HUES6 (cell line): ENCODE measurements around the gene YJU2.
"Not testable (repeated sequence)": the region's sequence is repeated elsewhere in the genome, so short reads cannot be mapped to it uniquely, and the experiment has no call there.

Experiments used
- H3K27ac ChIP-seq: 2 replicates; pipeline ENCODE4 v1.7.0; 2013; ENCODE audit warnings: low read depth, mild to moderate bottlenecking, low read length, inconsistent platforms
- H3K27me3 ChIP-seq: 2 replicates; pipeline ENCODE4 v1.6.1; 2013; ENCODE audit warnings: low read length; ENCODE audit not compliant: control insufficient read depth, insufficient read depth
- H3K36me3 ChIP-seq: 2 replicates; pipeline ENCODE4 v1.6.1; 2013; ENCODE audit warnings: low read length; ENCODE audit not compliant: control insufficient read depth, insufficient read depth
- H3K4me1 ChIP-seq: 2 replicates; pipeline ENCODE4 v1.6.1; 2013; ENCODE audit warnings: low read length; ENCODE audit not compliant: control insufficient read depth, insufficient read depth
- H3K4me3 ChIP-seq: 2 replicates; pipeline ENCODE4 v1.5.1; 2013; ENCODE audit warnings: low read depth, low read length
- H3K9ac ChIP-seq: one replicate; pipeline ENCODE4 v1.6.1; 2013; ENCODE audit warnings: mild to moderate bottlenecking, low read length
- H3K9me3 ChIP-seq: 2 replicates; pipeline ENCODE4 v1.6.1; 2013; ENCODE audit warnings: low read depth, low read length; ENCODE audit not compliant: control insufficient read depth, insufficient read depth

YJU2 gene

DNA sequence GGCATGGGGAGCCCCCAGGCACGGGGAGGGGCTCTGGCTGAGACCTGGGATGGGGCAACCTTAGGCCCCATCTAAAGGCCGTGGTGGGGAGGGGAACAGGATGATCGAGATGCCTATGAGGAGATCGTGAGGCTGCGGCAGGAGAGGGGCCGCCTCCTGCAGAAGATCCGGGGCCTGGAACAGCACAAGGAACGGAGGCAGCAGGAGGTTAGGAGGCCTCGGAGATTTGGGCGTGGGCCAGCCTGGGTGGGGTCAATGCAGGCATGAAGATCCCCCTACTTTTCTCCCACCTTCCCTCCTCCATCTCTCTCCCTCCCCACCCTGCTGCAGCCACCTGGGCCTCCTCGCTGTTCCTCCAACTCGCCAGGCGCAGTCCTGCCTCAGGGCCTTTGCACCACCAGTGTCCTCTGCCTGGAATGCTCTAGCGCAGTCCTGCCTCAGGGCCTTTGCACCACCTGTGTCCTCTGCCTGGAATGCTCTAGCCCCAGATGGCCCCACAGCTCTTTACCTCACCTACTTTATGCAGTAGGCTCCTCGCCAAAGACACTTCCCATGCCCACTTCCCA is 36.6 kb upstream of the YJU2 start:
- Histone ChIP-seq H3K9ac (no peak overlapping the region), H3K36me3 (no peaks in the 10 kb centered on the region), H3K9me3 (no peaks in the 10 kb centered on the region), H3K4me3 (no peak overlapping the region), H3K27me3 (no peaks in the 10 kb centered on the region; the same call in 1 of the 2 replicates), H3K27ac (no peak overlapping the region), H3K4me1 (peaks cover 3% of the 10 kb centered on the region; the same call in 1 of the 2 replicates)

DNA sequence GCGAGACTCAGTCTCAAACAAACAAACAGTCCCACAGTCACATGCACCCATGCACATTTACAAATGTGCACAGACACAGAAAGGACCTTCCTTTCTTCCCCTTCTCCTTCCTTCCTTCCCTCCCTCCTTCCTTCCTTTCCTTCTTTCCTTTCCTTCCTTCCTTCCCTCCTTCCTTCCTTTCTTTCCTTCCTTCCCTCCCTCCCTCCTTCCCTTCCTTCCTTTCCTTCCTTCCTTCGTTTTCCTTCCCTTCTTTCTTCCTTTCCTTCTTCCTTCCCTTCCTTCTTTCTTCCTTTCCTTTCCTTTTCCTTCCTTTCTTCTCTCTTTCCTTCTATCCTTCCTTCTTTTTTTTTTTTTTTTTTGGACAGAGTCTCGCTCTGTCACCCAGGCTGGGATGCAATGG is 33.8 kb upstream of the YJU2 start:
- Histone ChIP-seq H3K4me1 (peaks cover 3% of the 10 kb centered on the region; the same call in 1 of the 2 replicates), H3K9ac (no peak overlapping the region), H3K9me3 (peaks cover 2% of the 10 kb centered on the region; the same call in 1 of the 2 replicates), H3K27ac (no peak overlapping the region), H3K4me3 (no peak overlapping the region), H3K36me3 (no peaks in the 10 kb centered on the region), H3K27me3 (no peaks in the 10 kb centered on the region; the same call in 1 of the 2 replicates)

DNA sequence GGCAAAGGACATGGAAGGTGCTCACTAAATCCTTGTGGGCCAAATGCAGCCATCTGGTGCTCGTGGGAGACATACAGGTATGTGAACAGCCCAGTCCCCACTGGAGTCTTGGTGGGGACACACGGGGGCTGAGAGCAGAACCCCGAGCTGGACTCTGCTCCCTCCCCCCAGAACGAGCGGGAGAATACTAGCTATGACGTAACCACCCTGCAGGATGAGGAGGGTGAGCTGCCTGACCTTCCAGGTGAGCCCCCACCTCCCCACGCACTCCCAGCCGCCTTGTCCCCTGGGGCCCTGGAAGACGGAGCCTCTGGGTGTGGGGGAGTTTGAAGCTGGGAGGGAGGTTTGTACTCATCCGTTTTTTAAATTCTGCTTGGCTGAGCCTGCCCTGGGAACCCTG is 31.1 kb upstream of the YJU2 start:
- H3K4me3 ChIP-seq, result no peak overlapping the region
- no peaks in the 10 kb centered on the region for H3K36me3 ChIP-seq
- no peak overlapping the region for H3K9ac ChIP-seq

DNA sequence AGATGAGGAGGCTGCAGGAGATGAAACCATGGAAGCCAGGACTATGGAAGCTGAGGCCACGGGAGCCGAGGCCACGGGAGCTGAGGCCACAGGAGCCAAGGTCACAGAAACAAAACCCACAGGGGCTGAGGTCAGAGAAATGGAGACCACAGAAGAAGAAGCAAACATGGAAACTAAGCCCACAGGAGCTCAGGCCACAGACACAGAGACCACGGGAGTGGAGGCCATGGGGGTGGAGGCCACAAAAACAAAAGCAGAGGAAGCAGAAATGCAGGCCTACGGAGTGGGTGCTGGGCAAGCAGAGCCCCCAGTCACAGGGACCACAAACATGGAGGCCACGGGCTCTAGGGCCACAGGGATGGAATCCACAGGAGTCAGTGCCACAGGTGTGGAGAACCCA is 30.0 kb upstream of the YJU2 start:
- Histone ChIP-seq H3K27me3 (no peaks in the 10 kb centered on the region; the same call in 1 of the 2 replicates), H3K4me1 (no peaks in the 10 kb centered on the region), H3K27ac (no peak overlapping the region), H3K9ac (no peak overlapping the region), H3K9me3 (peaks cover 2% of the 10 kb centered on the region; the same call in 1 of the 2 replicates), H3K36me3 (no peaks in the 10 kb centered on the region), H3K4me3 (no peak overlapping the region)

More for the DNA sequence above, 31.1 kb upstream of the YJU2 start:
- Histone ChIP-seq H3K9me3 (peaks cover 2% of the 10 kb centered on the region; the same call in 1 of the 2 replicates), H3K27me3 (no peaks in the 10 kb centered on the region; the same call in 1 of the 2 replicates), H3K27ac (no peak overlapping the region), H3K4me1 (no peaks in the 10 kb centered on the region)

DNA sequence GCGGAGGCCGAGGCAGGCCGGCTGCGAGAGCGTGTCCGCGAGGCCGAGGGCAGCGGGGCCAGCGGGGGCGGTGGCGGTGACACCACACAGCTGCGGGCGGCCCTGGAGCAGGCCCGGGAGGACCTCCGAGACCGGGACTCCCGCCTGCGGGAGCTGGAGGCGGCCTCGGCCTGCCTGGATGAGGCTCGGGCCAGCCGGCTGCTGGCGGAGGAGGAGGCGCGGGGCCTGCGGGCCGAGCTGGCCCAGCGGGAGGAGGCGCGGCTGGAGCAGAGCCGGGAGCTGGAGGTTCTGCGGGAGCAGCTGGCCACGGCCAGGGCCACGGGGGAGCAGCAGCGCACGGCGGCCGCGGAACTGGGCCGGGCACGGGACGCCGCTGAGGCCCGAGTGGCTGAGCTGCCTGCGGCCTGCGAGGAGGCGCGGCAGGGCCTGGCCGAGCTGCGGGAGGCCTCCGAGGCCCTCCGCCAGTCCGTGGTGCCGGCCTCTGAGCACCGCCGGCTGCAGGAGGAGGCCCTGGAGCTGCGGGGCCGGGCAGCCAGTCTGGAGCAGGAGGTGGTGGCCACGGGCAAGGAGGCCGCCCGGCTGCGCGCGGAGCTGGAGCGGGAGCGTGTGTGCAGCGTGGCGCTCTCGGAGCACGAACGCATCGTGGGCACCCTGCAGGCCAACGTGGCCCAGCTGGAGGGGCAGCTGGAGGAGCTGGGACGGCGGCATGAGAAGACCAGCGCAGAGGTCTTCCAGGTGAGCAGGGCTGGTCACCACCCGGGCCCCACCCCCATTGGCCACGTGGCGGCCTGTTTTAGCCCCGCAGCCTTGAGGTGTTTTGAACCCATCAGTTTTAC is 29.2 kb upstream of the YJU2 start:
- Histone ChIP-seq H3K27ac (no peak overlapping the region), H3K9ac (no peak overlapping the region), H3K4me3 (no peak overlapping the region), H3K9me3 (peaks cover 2% of the 10 kb centered on the region; the same call in 1 of the 2 replicates), H3K27me3 (no peaks in the 10 kb centered on the region; the same call in 1 of the 2 replicates), H3K4me1 (no peaks in the 10 kb centered on the region), H3K36me3 (no peaks in the 10 kb centered on the region)

DNA sequence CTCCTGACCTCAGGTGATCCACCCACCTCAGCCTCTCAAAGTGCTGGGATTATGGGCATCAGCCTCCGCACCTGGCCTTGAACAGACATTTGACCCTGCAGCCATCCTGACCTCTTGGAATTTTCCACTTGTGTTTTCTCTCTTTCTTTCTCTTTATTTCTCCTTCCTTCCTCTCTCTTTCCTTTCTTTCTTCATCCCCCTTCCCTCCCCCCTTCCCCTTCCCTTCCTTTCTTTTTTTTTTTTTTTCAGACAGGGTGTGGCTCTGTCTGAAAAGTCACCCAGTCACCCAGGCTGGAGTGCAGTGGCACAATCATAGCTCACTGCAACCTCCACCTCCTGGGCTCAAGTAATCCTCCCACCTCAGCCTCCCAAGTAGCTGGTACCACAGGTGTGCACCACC is 28.4 kb upstream of the YJU2 start:
- H3K27ac ChIP-seq, H3K4me3 ChIP-seq, H3K4me1 ChIP-seq, H3K9me3 ChIP-seq, H3K27me3 ChIP-seq, H3K36me3 ChIP-seq, H3K9ac ChIP-seq: not testable (repeated sequence)

DNA sequence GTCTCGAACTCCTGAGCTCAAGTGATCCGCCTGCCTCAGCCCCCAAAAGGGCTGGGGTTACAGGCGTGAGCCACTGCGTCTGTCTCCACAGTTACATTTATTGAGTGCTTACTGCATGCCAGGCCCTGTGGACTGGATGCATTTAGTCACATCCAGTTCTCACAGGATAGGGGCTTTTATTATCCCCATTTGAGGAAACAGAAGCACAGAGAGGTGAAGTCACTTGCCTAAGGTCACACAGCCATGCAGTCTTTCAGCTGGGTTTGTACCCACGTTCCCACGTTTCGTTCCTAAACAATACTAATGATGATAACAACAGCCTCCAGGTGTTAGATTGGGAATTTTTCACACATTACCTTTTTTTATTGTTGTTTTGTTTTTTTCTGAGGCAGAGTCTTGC is 26.7 kb upstream of the YJU2 start:
- H3K27ac ChIP-seq, result no peak overlapping the region
- peaks cover 2% of the 10 kb centered on the region; the same call in 1 of the 2 replicates for H3K9me3 ChIP-seq
- H3K4me1 ChIP-seq, result no peaks in the 10 kb centered on the region; the same call in 1 of the 2 replicates
- H3K36me3 ChIP-seq, result no peaks in the 10 kb centered on the region
- H3K4me3 ChIP-seq, result no peak overlapping the region
- H3K9ac ChIP-seq, result no peak overlapping the region
- H3K27me3 ChIP-seq, result no peaks in the 10 kb centered on the region

DNA sequence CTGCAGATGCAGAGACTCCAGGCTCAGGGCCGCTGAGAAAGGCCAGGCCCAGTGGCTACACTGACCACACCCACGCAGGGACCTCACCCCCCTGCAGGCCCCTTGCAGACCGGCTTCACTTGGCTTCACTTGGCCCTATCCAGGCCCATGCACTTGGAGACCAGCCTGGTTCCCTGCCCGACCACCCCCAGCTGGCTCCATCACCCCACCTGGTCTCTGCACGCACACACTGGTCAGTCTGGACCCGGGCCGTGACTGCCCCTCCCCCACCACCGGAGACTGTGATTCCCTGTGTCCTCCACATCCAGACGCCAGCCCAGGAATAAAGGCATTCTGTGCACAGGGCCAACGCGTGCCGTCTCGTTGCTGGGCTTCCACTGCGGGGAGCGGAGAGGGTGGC is 22.4 kb upstream of the YJU2 start:
- no peaks in the 10 kb centered on the region for H3K36me3 ChIP-seq
- no peak overlapping the region for H3K9ac ChIP-seq
- H3K4me1 ChIP-seq, result peaks cover 7% of the 10 kb centered on the region
- no peak overlapping the region for H3K4me3 ChIP-seq
- H3K27me3 ChIP-seq, result peaks cover 11% of the 10 kb centered on the region
- no peak overlapping the region for H3K27ac ChIP-seq
- H3K9me3 ChIP-seq, result no peaks in the 10 kb centered on the region

DNA sequence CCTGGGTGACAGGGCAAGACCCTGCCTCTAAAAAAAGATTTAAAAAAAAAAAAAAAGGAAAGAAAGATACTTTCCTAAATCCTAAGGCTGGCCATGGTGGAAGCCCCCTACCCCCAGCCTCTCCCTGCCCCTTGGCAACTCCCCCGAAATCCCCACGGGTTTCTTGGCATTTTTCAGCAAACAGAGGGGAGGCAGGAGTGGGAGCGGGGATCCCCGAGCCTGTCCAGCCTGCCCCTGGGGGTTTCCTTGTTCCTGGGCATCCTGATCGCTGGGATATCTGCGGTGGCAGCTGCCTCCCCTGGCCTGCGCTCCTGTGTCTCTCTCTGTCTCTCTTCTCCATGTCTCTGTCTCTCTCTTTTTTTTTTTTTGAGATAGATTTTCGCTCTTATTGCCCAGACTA is 21.0 kb upstream of the YJU2 start:
- no peak overlapping the region for H3K9ac ChIP-seq
- no peak overlapping the region for H3K4me3 ChIP-seq
- H3K27ac ChIP-seq, result no peak overlapping the region
- H3K36me3 ChIP-seq, result no peaks in the 10 kb centered on the region
- H3K9me3 ChIP-seq, result no peaks in the 10 kb centered on the region
- H3K4me1 ChIP-seq, result peaks cover 9% of the 10 kb centered on the region
- peaks cover 11% of the 10 kb centered on the region for H3K27me3 ChIP-seq

DNA sequence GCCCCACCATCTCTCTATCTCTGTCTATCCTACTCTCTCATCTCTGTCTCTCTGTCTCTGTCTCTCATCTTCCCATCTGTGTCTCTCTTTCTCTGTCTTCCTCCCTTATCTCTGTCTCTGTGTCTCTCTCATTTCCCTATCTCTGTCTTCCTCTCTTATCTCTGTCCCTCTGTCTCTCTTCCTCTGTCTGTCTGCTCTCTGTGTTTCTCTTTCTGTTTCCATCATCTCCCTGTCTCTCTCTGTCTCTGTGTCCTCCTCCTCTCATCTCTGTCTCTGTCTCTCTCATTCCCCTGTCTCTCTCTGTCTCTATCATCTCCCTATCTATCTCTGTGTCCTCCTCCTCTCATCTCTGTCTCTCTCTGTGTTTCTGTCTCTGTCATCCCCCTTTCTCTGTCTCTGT is 19.1 kb upstream of the YJU2 start:
- Histone ChIP-seq H3K36me3 (no peaks in the 10 kb centered on the region), H3K27ac (no peak overlapping the region), H3K9me3 (no peaks in the 10 kb centered on the region), H3K4me3 (no peak overlapping the region), H3K4me1 (peaks cover 9% of the 10 kb centered on the region), H3K27me3 (peaks cover 11% of the 10 kb centered on the region), H3K9ac (no peak overlapping the region)

DNA sequence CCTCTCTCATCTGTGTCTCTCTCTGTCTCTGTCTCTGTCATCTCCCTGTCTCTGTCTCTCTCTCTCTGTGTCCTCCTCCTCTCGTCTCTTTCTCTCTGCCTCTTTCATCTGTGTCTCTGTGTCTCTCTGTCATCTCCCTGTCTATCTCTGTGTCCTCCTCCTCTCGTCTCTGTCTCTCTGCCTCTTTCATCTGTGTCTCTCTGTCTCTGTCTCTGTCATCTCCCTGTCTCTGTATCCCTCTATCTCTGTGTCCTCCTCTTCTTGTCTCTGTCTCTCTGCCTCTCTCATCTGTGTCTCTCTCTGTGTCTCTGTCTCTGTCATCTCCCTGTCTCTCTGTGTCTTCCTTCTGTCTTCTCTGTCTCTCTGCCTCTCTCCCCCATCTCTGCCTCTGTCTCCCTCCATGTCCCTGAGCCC is 18.1 kb upstream of the YJU2 start:
- no peaks in the 10 kb centered on the region for H3K9me3 ChIP-seq
- H3K36me3 ChIP-seq, result no peaks in the 10 kb centered on the region
- no peak overlapping the region for H3K27ac ChIP-seq
- H3K4me1 ChIP-seq, result peaks cover 9% of the 10 kb centered on the region
- H3K9ac ChIP-seq, result no peak overlapping the region
- H3K27me3 ChIP-seq, result peaks cover 11% of the 10 kb centered on the region
- H3K4me3 ChIP-seq, result peak overlapping the region; percentile 32; the same call in 1 of the 2 replicates
